Measurements from ENCODE around the gene CHAC1. TPM values are rescaled to one million over a fixed set of nuclear protein-coding genes. Genes with fewer than 3 reads are reported as not detected.

Gene CHAC1
- total RNA-seq, 1 experiment from 2014 or later = 8.6 TPM

DNA sequence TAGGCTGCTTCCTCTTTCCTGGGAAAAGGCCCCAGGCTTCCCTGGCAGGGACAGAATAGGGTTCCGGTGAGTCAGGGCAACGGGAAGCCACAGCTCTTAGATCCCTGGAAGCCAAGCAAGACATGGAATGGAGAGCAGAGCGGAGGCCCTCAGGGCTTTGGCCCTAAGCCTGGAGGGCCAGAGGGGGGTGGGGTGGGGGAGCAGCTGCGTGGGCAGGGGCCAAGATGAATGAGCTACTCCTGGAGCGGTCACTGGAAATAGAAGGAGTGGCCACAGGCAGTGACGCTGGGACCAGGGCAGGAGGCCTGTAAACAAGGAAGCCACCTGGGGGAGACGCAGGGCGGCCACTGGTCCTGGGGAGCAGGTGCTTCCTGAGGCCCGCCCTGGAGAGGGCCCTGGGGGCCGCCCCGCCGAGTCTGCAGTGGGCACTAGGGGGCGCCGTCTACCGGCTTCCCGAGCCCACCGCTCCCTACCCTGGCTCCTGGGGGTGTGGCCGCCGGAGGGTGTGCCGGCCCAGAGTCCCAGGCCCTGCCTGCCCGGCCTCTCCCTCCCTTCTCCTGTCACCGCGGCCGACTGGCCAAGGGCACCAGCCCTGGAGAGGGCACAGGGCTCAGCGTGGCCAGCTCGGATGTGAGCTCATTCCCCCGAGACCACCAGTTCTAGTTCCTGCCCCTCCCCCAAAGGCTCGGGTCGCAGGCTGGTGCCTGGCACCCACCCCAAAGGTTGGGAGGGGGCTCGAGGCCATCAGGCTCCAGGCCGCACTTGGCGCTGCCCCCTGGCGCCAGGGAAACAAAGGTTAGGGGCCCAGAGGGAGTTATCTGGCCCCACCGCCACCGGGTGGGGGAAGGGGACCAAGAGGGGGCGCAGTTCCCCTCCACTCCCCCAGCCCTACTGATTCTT lies 46.9 kb upstream of the CHAC1 start:
- H3K4me2 ChIP-seq = peak overlapping the region; percentile 79
- H3K4me3 ChIP-seq = peak overlapping the region; percentile 46; the same call in 1 of the 2 replicates
- H3K27me3 ChIP-seq (ENCODE audit: insufficient read depth, low read depth) = no peaks in the 10 kb centered on the region
- no peaks in the 10 kb centered on the region for H3K9me3 ChIP-seq (ENCODE audit: insufficient read depth, low read depth)
- peak overlapping the region; percentile 83 for H3K27ac ChIP-seq
- H2AFZ ChIP-seq = no peak overlapping the region
- no peaks in the 10 kb centered on the region; the same call in 1 of the 2 replicates for H4K20me1 ChIP-seq (ENCODE audit: insufficient read depth)
- TF ChIP-seq, protein P1, sequence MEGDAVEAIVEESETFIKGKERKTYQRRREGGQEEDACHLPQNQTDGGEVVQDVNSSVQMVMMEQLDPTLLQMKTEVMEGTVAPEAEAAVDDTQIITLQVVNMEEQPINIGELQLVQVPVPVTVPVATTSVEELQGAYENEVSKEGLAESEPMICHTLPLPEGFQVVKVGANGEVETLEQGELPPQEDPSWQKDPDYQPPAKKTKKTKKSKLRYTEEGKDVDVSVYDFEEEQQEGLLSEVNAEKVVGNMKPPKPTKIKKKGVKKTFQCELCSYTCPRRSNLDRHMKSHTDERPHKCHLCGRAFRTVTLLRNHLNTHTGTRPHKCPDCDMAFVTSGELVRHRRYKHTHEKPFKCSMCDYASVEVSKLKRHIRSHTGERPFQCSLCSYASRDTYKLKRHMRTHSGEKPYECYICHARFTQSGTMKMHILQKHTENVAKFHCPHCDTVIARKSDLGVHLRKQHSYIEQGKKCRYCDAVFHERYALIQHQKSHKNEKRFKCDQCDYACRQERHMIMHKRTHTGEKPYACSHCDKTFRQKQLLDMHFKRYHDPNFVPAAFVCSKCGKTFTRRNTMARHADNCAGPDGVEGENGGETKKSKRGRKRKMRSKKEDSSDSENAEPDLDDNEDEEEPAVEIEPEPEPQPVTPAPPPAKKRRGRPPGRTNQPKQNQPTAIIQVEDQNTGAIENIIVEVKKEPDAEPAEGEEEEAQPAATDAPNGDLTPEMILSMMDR (conservative IDR thresholded peaks at IDR 0.05) = peak; percentile 73
- TF ChIP-seq EZH2 (IDR thresholded peaks at IDR 0.05; ENCODE audit: low read depth) = no peak
- BruUV-seq (replicated peaks) = no TSS peak
- intact Hi-C loops (cut with micrococcal nuclease; ENCODE audit: unreplicated experiment) = loop anchor here (1.0 to 10.0 kb wide), 3 partner anchors 116 to 1228 kb away; partner anchors contain the start of gene INO80
- H3K36me3 ChIP-seq (ENCODE audit: low read depth) = no peaks in the 10 kb centered on the region
- H3K9me2 ChIP-seq (ENCODE audit: insufficient read depth) = no peaks in the 10 kb centered on the region
- CTCF ChIA-PET = interaction anchor here (0.6 to 1.8 kb wide), 12 partner anchors 12 to 1656 kb away, joined by 3 to 30 read pairs (median 5); partner anchors contain the start of genes CHP1, NUSAP1, OIP5 and VPS18
- DNase-seq = peak; percentile 86 to 98
- H3K79me2 ChIP-seq (ENCODE audit: low read depth) = no peaks in the 10 kb centered on the region
- peaks cover 29% of the 10 kb centered on the region; the same call in 1 of the 2 replicates for H3F3A ChIP-seq (ENCODE audit: insufficient read depth, low read depth)
- peaks cover 18% of the 10 kb centered on the region for H3K4me1 ChIP-seq (replicated peaks; ENCODE audit: insufficient read depth)
- POLR2A ChIA-PET (ENCODE audit: unreplicated experiment) = interaction anchor here (0.5 to 0.7 kb wide), 5 partner anchors 11 to 303 kb away, joined by 3 to 15 read pairs (median 5); no protein-coding TSS in a partner anchor

DNA sequence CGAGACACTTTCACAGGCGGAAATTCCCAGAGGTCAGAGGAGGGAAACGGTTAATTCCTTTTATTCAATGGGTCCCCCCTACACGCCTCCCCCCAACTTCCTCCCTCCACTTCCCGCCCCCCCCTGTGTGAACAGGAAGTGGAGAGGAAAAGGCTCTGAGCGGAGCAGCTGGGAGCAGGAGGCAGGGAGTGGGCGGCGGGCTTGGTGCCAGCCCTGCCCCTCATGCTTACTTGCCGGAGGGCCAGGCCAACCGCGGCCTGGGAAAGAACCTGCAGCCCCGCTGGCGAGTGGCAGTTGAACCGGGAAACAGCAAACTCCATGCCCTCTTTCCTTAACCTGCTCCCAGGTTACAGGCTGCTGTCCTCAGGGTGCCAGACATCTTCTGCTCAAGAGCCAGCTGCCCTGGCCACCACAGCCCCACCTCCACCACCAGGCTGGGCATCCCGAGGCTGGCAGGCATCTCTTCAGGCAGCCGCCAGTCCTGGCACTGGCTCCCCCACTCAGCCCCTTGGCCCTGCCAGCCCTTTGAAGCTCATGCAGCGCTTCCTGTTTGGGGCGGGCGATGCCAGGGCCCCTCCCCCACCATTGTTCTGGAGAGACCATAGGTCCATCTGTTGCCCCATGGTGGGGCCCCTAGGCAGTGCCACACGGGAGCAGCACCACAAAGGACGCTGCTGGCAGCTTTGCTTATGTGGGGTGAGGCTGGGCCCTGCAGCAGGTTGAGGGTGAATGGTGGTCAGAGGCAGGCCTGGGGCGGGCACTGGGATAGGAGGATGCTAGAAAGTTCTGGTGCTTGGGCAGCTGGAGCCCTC lies 46.1 kb upstream of the CHAC1 start:
- Histone ChIP-seq H3K4me1 (replicated peaks; ENCODE audit: insufficient read depth) (peaks cover 18% of the 10 kb centered on the region), H3K4me2 (peak overlapping the region; percentile 79), H3K27ac (peak overlapping the region; percentile 83), H2AFZ (no peak overlapping the region), H3K9me2 (ENCODE audit: insufficient read depth) (no peaks in the 10 kb centered on the region), H3K27me3 (ENCODE audit: insufficient read depth, low read depth) (no peaks in the 10 kb centered on the region), H3K4me3 (peak overlapping the region; percentile 46; the same call in 1 of the 2 replicates), H3K9me3 (ENCODE audit: insufficient read depth, low read depth) (no peaks in the 10 kb centered on the region), H3K79me2 (ENCODE audit: low read depth) (no peaks in the 10 kb centered on the region), H3F3A (ENCODE audit: insufficient read depth, low read depth) (peaks cover 29% of the 10 kb centered on the region; the same call in 1 of the 2 replicates), H4K20me1 (ENCODE audit: insufficient read depth) (no peaks in the 10 kb centered on the region; the same call in 1 of the 2 replicates), H3K36me3 (ENCODE audit: low read depth) (no peaks in the 10 kb centered on the region)
- TSS peak; percentile 10 for BruUV-seq (replicated peaks)
- CTCF ChIA-PET = interaction anchor here (0.6 to 1.8 kb wide), 7 partner anchors 21 to 558 kb away, joined by 3 to 12 read pairs (median 3); partner anchors contain the start of genes CHP1, NUSAP1 and OIP5
- intact Hi-C loops (cut with micrococcal nuclease; ENCODE audit: unreplicated experiment) = loop anchor here (1.0 to 10.0 kb wide), 3 partner anchors 115 to 1228 kb away; partner anchors contain the start of gene INO80
- no peak for DNase-seq
- POLR2A ChIA-PET (ENCODE audit: unreplicated experiment) = no interaction called here
- no peak for TF ChIP-seq EZH2 (IDR thresholded peaks at IDR 0.05; ENCODE audit: low read depth)
- TF ChIP-seq, protein P1 (conservative IDR thresholded peaks at IDR 0.05) = no peak

DNA sequence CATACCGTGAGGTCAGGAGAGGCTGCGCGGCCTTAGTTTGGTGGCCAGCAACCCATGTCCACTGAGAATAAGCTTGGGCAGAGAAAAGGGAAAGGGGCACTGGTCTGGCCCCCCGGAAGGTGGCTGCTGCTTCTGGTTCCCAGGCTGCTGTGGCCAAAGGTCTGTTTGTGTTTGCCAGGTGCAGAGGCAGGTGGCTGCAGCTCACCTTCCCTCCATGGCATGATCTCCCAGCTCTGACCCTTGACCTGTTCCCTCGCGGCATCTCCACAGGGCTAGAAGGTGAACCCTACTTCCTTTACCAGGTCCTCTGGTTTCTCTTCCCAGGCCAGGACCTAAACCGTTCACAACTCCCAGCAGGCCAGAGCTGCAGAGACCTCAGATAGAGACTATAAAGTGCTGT lies 45.2 kb upstream of the CHAC1 start:
- Histone ChIP-seq H3K9me2 (ENCODE audit: insufficient read depth) (no peaks in the 10 kb centered on the region), H3K9me3 (ENCODE audit: insufficient read depth, low read depth) (no peaks in the 10 kb centered on the region), H3K27me3 (ENCODE audit: insufficient read depth, low read depth) (no peaks in the 10 kb centered on the region), H4K20me1 (ENCODE audit: insufficient read depth) (no peaks in the 10 kb centered on the region; the same call in 1 of the 2 replicates), H3F3A (ENCODE audit: insufficient read depth, low read depth) (peaks cover 29% of the 10 kb centered on the region; the same call in 1 of the 2 replicates), H3K4me2 (peak overlapping the region; percentile 79; the same call in 1 of the 2 replicates), H3K27ac (no peak overlapping the region), H3K36me3 (ENCODE audit: low read depth) (no peaks in the 10 kb centered on the region), H3K4me1 (replicated peaks; ENCODE audit: insufficient read depth) (peaks cover 18% of the 10 kb centered on the region), H3K79me2 (ENCODE audit: low read depth) (no peaks in the 10 kb centered on the region), H2AFZ (no peak overlapping the region), H3K4me3 (no peak overlapping the region)
- intact Hi-C loops (cut with micrococcal nuclease; ENCODE audit: unreplicated experiment) = loop anchor here (10.0 kb wide), 1 partner anchor 1227 kb away; no protein-coding TSS in a partner anchor
- POLR2A ChIA-PET (ENCODE audit: unreplicated experiment) = no interaction called here
- BruUV-seq (replicated peaks) = no TSS peak
- no peak for DNase-seq
- CTCF ChIA-PET = interaction anchor here (0.8 kb wide), 1 partner anchor 424 kb away, joined by 3 read pairs; the partner anchor contains the start of genes NUSAP1 and OIP5
- TF ChIP-seq EZH2 (IDR thresholded peaks at IDR 0.05; ENCODE audit: low read depth) = no peak
- TF ChIP-seq, protein P1 (conservative IDR thresholded peaks at IDR 0.05) = no peak

Data from PC-9 (cell line).